Measurements from ENCODE around the gene F5. TPM values are rescaled to one million over a fixed set of nuclear protein-coding genes. Genes with fewer than 3 reads are reported as not detected.

The F5 gene
- total RNA-seq, 4 donors from 2014 or later = 0.38 to 5.5 (median 2.7) TPM

- 67 to 70% methylated on average over 3 of the region's 3 CpGs for WGBS, 2 donors
- H3K4me3 ChIP-seq (ENCODE audit: low read depth, poor library complexity, severe bottlenecking) = no peak overlapping the region
- TF ChIP-seq CTCF (IDR thresholded peaks at IDR 0.05) (no peak), POLR2A (IDR thresholded peaks at IDR 0.05) (no peak)
- intact Hi-C loops (cut with DNase I; ENCODE audit: low total_unique reads) = no loop called here
- no peak for DNase-seq (ENCODE audit: low spot score in 2 of 2)
These were observed 8.1 kb upstream of the F5 start for GRCh38 chr1:169594391-169594790.

- TF ChIP-seq POLR2A (IDR thresholded peaks at IDR 0.05) (no peak), CTCF (IDR thresholded peaks at IDR 0.05) (no peak)
- no peak for DNase-seq (ENCODE audit: low spot score in 2 of 2)
- intact Hi-C loops (cut with DNase I; ENCODE audit: low total_unique reads) = no loop called here
- WGBS, 2 donors = 70 to 72% methylated on average over 5 of the region's 5 CpGs
- H3K4me3 ChIP-seq (ENCODE audit: low read depth, poor library complexity, severe bottlenecking) = no peak overlapping the region
These were observed 4.7 kb upstream of the F5 start for GRCh38 chr1:169590932-169591331.

GRCh38 chr1:169588785-169589485 is 2.7 kb upstream of the F5 start:
- 78 to 83% methylated on average over 4 of the region's 4 CpGs for WGBS, 2 donors
- DNase-seq (ENCODE audit: low spot score in 2 of 2) = no peak
- H3K4me3 ChIP-seq (ENCODE audit: low read depth, poor library complexity, severe bottlenecking) = no peak overlapping the region
- TF ChIP-seq CTCF (IDR thresholded peaks at IDR 0.05) (no peak), POLR2A (IDR thresholded peaks at IDR 0.05) (no peak)
- intact Hi-C loops (cut with DNase I; ENCODE audit: low total_unique reads) = no loop called here

GRCh38 chr1:169588112-169588511 is 1.8 kb upstream of the F5 start:
- DNase-seq (ENCODE audit: low spot score in 2 of 2) = no peak
- 21 to 30% methylated on average over 1 of the region's 1 CpG for WGBS, 2 donors
- TF ChIP-seq CTCF (IDR thresholded peaks at IDR 0.05) (no peak), POLR2A (IDR thresholded peaks at IDR 0.05) (no peak)
- intact Hi-C loops (cut with DNase I; ENCODE audit: low total_unique reads) = no loop called here
- H3K4me3 ChIP-seq (ENCODE audit: low read depth, poor library complexity, severe bottlenecking) = no peak overlapping the region

- H3K4me3 ChIP-seq (ENCODE audit: low read depth, poor library complexity, severe bottlenecking) = no peak overlapping the region
- intact Hi-C loops (cut with DNase I; ENCODE audit: low total_unique reads) = no loop called here
- WGBS, 2 donors = 19% methylated on average over 5 of the region's 5 CpGs
- no peak for TF ChIP-seq CTCF (IDR thresholded peaks at IDR 0.05)
- no peak for TF ChIP-seq POLR2A (IDR thresholded peaks at IDR 0.05)
- DNase-seq (ENCODE audit: low spot score in 2 of 2) = no peak
These were observed 250 bp downstream of the F5 start for GRCh38 chr1:169586067-169586394.

GRCh38 chr1:169585181-169585580 is 1.1 kb downstream of the F5 start:
- intact Hi-C loops (cut with DNase I; ENCODE audit: low total_unique reads) = no loop called here

More at GRCh38 chr1:169585181-169585580, 1.1 kb downstream of the F5 start:
- H3K4me3 ChIP-seq (ENCODE audit: low read depth, poor library complexity, severe bottlenecking) = no peak overlapping the region
- DNase-seq (ENCODE audit: low spot score in 2 of 2) = no peak
- TF ChIP-seq POLR2A (IDR thresholded peaks at IDR 0.05) (no peak), CTCF (IDR thresholded peaks at IDR 0.05) (no peak)

All from lower leg skin (tissue), 4 donors.